Panc1 (cell line): ENCODE data around the gene FBXL4. TPM values are rescaled to one million over a fixed set of nuclear protein-coding genes. Genes with fewer than 3 reads are reported as not detected.

Experiments used
- ATAC-seq: fragments of 200-7000 bp; cut with Tn5 transposase; 2 replicates; pipeline ENCODE4 v1.9.1; 2020; ENCODE audit warnings: mild to moderate bottlenecking, moderate library complexity
- BruUV-seq: library from RNA; stranded (reverse); fragments of 400-500 nt; replicated peaks from 2 replicates; lab custom pipeline; 2021; lab: Mats Ljungman, UMichigan
- CTCF ChIA-PET: fragments of 300-600 bp; sonication (Branson Sonifier 250); formaldehyde crosslinking; loops from one replicate; lab custom pipeline; 2022; ENCODE audit warnings: antibody characterized with exemption; lab: Charles Lee
- POLR2A ChIA-PET: fragments of 300-600 bp; sonication (Branson Sonifier 250); formaldehyde crosslinking; loops from one replicate; lab custom pipeline; 2022; ENCODE audit warnings: antibody characterized with exemption; lab: Charles Lee
- DNase-seq: peaks from one replicate; pipeline ENCODE4 v3.0.0-alpha.2; 2010; ENCODE audit warnings: low read depth, low spot score
- H3K27ac ChIP-seq: 2 replicates; pipeline ENCODE4 v1.5.1; 2011; ENCODE audit warnings: mild to moderate bottlenecking, low read length, inconsistent platforms
- H3K27me3 ChIP-seq: fragments of 200-500 bp; sonication (Bioruptor generic); 2 replicates; pipeline ENCODE4 v1.6.0; 2014; ENCODE audit warnings: low read length, inconsistent platforms; ENCODE audit not compliant: control insufficient read depth, insufficient read depth
- H3K36me3 ChIP-seq: fragments of 200-500 bp; sonication (Bioruptor generic); 2 replicates; pipeline ENCODE4 v1.5.1; 2014; ENCODE audit warnings: inconsistent platforms, mild to moderate bottlenecking, low read length, moderate library complexity; ENCODE audit not compliant: control insufficient read depth, insufficient read depth
- H3K4me1 ChIP-seq: 2 replicates; pipeline ENCODE4 v1.5.1; 2011; ENCODE audit warnings: inconsistent platforms, mild to moderate bottlenecking, low read length, moderate library complexity; ENCODE audit not compliant: control insufficient read depth, insufficient read depth
- H3K4me3 ChIP-seq, 2 experiments: 2 replicates each; pipeline ENCODE4 v1.5.1; 2011 to 2012; ENCODE audit warnings: low read depth in 2 of 2, low read length in 2 of 2, mild to moderate bottlenecking in 2 of 2, inconsistent platforms in 1 of 2, moderate library complexity in 1 of 2
- H3K9me3 ChIP-seq: fragments of 200-500 bp; sonication (Bioruptor generic); 2 replicates; pipeline ENCODE4 v1.5.1; 2014; ENCODE audit warnings: low read depth, mild to moderate bottlenecking, inconsistent platforms, low read length, moderate library complexity; ENCODE audit not compliant: control insufficient read depth, insufficient read depth
- CTCF ChIP-seq: fragments of 450-650 bp; IDR thresholded peaks from 2 replicates; pipeline ENCODE4 v1.5.1; 2017; ENCODE audit warnings: mild to moderate bottlenecking
- POLR2AphosphoS5 ChIP-seq: IDR thresholded peaks from 2 replicates; pipeline ENCODE4 v1.6.1; 2012; ENCODE audit warnings: mild to moderate bottlenecking, low read depth, low read length, moderate library complexity
- REST ChIP-seq, 2 experiments: IDR thresholded peaks; 2 replicates each; pipeline ENCODE4 v1.6.1; 2011 to 2012; ENCODE audit warnings: low read depth in 2 of 2, control low read depth in 1 of 2, low read length in 1 of 2, mild to moderate bottlenecking in 1 of 2, moderate library complexity in 1 of 2; ENCODE audit not compliant: insufficient read depth in 1 of 2
- SIN3A ChIP-seq: IDR thresholded peaks from 2 replicates; pipeline ENCODE4 v1.6.1; 2012; ENCODE audit warnings: low read depth, mild to moderate bottlenecking, low read length, moderate library complexity, borderline replicate concordance; ENCODE audit not compliant: insufficient read depth
- TCF7L2 ChIP-seq: IDR thresholded peaks from 2 replicates; pipeline ENCODE4 v1.6.1; 2011; ENCODE audit warnings: mild to moderate bottlenecking, low read depth, low read length, inconsistent platforms
- in situ Hi-C: cut with HindIII; loops from 2 replicates; pipeline ENCODE4 v1.10.0; 2016; ENCODE audit warnings: low sequenced_read_pairs, low pct_unique_long_range_greater_than_20kb
- intact Hi-C: fragments of 100-400 bp; cut with micrococcal nuclease; formaldehyde crosslinking; loops from one replicate; pipeline ENCODE4 v1.10.0; 2022; ENCODE audit not compliant: unreplicated experiment
- total RNA-seq: library from RNA; stranded (reverse); gene quantifications from one replicate; pipeline ENCODE4 v1.2.1, GENCODE V29; 2021; ENCODE audit not compliant: unreplicated experiment

Gene FBXL4
- total RNA-seq, 1 experiment from 2014 or later, result 11.5 TPM

GRCh38 chr6:98957450-98957849 is 9.7 kb upstream of the FBXL4 start:
- no peak for DNase-seq
- peaks cover 2% of the 10 kb centered on the region; the same call in 1 of the 2 replicates for H3K4me1 ChIP-seq
- intact Hi-C loops, result no loop called here
- CTCF ChIA-PET, result no interaction called here
- in situ Hi-C loops, result no loop called here
- no peak for ATAC-seq
- 0 out of 2 replicates have a peak, but pooled peaks cover 2% of the 10 kb centered on the region for H3K27me3 ChIP-seq
- no peaks in the 10 kb centered on the region for H3K9me3 ChIP-seq
- no peak overlapping the region for H3K27ac ChIP-seq
- no peak overlapping the region for H3K4me3 ChIP-seq
- no peaks in the 10 kb centered on the region; the same call in 1 of the 2 replicates for H3K36me3 ChIP-seq
- no TSS peak for BruUV-seq
- no peak for TF ChIP-seq CTCF
- TF ChIP-seq POLR2AphosphoS5, result no peak
- no peak for TF ChIP-seq REST (IDR thresholded peaks at IDR 0.05; ENCODE audit: insufficient read depth in 1 of 2, low read depth in 2 of 2, low read length in 1 of 2)
- TF ChIP-seq TCF7L2, result no peak
- POLR2A ChIA-PET, result no interaction called here

GRCh38 chr6:98949589-98949988 is 1.8 kb upstream of the FBXL4 start:
- ChIA-PET CTCF (no interaction called here), POLR2A (no interaction called here)
- intact Hi-C loops (no loop called here), in situ Hi-C loops (no loop called here)
- ATAC-seq (no peak), DNase-seq (no peak)
- Histone ChIP-seq H3K27me3 (no peaks in the 10 kb centered on the region), H3K4me3 (no peak overlapping the region), H3K36me3 (no peaks in the 10 kb centered on the region; the same call in 1 of the 2 replicates), H3K9me3 (no peaks in the 10 kb centered on the region), H3K4me1 (peaks cover 19% of the 10 kb centered on the region), H3K27ac (no peak overlapping the region)
- TF ChIP-seq REST (IDR thresholded peaks at IDR 0.05; ENCODE audit: insufficient read depth in 1 of 2, low read depth in 2 of 2, low read length in 1 of 2) (no peak), POLR2AphosphoS5 (no peak), SIN3A (no peak), TCF7L2 (no peak)
- no TSS peak for BruUV-seq
